K562 (cell line): Measurements from ENCODE around the gene MKRN3. TPM values are rescaled to one million over a fixed set of nuclear protein-coding genes. Genes with fewer than 3 reads are reported as not detected.

Experiments used
- BRD4 ChIP-seq: fragments of 200-600 bp; sonication (generic); IDR thresholded peaks from 2 replicates; pipeline ENCODE4 v1.6.1; 2017; ENCODE audit warnings: inconsistent platforms
- CBX1 ChIP-seq: sonication (generic); IDR thresholded peaks from 2 replicates; pipeline ENCODE4 v1.6.1; 2016; ENCODE audit warnings: antibody characterized with exemption, low read depth, mild to moderate bottlenecking
- CEBPG ChIP-seq, 3 experiments: fragments of 200-800 bp in 1 of 3; sonication (Bioruptor generic) in 1 of 3; sonication (generic) in 1 of 3; formaldehyde crosslinking in 1 of 3; IDR thresholded peaks in 2 of 3; conservative IDR thresholded peaks in 1 of 3; 2 replicates each; pipeline versions ENCODE4 v1.6.1 to v1.8.0; 2016 to 2022; ENCODE audit warnings: missing compliant biosample characterization in 2 of 3, missing genetic modification characterization in 2 of 3, mild to moderate bottlenecking in 1 of 3, missing genetic modification reagents in 1 of 3
- CREM ChIP-seq: IDR thresholded peaks from 2 replicates; pipeline ENCODE4 v1.6.1; 2014; ENCODE audit warnings: antibody characterized with exemption, low read depth
- FOXJ3 ChIP-seq: sonication (generic); formaldehyde crosslinking; IDR thresholded peaks from 2 replicates; pipeline ENCODE4 v1.4.0; 2020; ENCODE audit warnings: mild to moderate bottlenecking, missing genetic modification reagents
- IFI16 ChIP-seq: fragments of 250-450 bp; sonication (Bioruptor Pico); IDR thresholded peaks from 2 replicates; pipeline ENCODE4 v2.1.2; 2022; ENCODE audit warnings: mild to moderate bottlenecking, inconsistent platforms
- MTA3 ChIP-seq: fragments of 450-650 bp; formaldehyde crosslinking; IDR thresholded peaks from 2 replicates; pipeline ENCODE4 v1.6.1; 2017; ENCODE audit warnings: mild to moderate bottlenecking, borderline replicate concordance
- RAD21 ChIP-seq, 2 experiments: fragments of 250-450 bp in 1 of 2; fragments of 450-650 bp in 1 of 2; sonication (Bioruptor Pico) in 1 of 2; formaldehyde crosslinking in 1 of 2; IDR thresholded peaks in 1 of 2; conservative IDR thresholded peaks in 1 of 2; 2 replicates each; pipeline versions ENCODE4 v1.4.0 to v1.8.0; 2020 to 2022; ENCODE audit warnings: mild to moderate bottlenecking in 2 of 2, moderate library complexity in 1 of 2
- RAD51 ChIP-seq: fragments of 450-650 bp; IDR thresholded peaks from 2 replicates; pipeline ENCODE4 v1.7.1; 2016; ENCODE audit warnings: low read depth, mild to moderate bottlenecking, borderline replicate concordance
- SMAD2 ChIP-seq: fragments of 150-350 bp; IDR thresholded peaks from 2 replicates; pipeline ENCODE4 v1.6.1; 2014; ENCODE audit warnings: low read depth, mild to moderate bottlenecking, low read length
- TAF15 ChIP-seq: fragments of 200-400 bp; formaldehyde crosslinking; IDR thresholded peaks from 2 replicates; pipeline ENCODE4 v1.6.1; 2017; ENCODE audit warnings: mild to moderate bottlenecking, low read depth, low read length, moderate library complexity
- WHSC1 ChIP-seq: IDR thresholded peaks from one replicate; pipeline ENCODE4 v1.6.1; 2012; ENCODE audit warnings: low read length, control low read depth, inconsistent platforms
- XRCC3 ChIP-seq: fragments of 450-650 bp; IDR thresholded peaks from 2 replicates; pipeline ENCODE4 v1.6.1; 2017; ENCODE audit warnings: mild to moderate bottlenecking, moderate library complexity
- ZBTB26 ChIP-seq: fragments of 450-650 bp; formaldehyde crosslinking; IDR thresholded peaks from 2 replicates; pipeline ENCODE4 v1.4.0; 2022; ENCODE audit warnings: missing genetic modification characterization
- ZFP1 ChIP-seq: fragments of 450-650 bp; formaldehyde crosslinking; IDR thresholded peaks from 2 replicates; pipeline ENCODE4 v1.4.0; 2020; ENCODE audit warnings: mild to moderate bottlenecking, mixed read lengths
- ZNF224 ChIP-seq: sonication (generic); formaldehyde crosslinking; IDR thresholded peaks from 2 replicates; pipeline ENCODE4 v1.8.0; 2022; ENCODE audit warnings: mild to moderate bottlenecking, missing genetic modification reagents
- ZNF436 ChIP-seq: fragments of 250-450, 450-650 bp; sonication (Bioruptor Pico); formaldehyde crosslinking; IDR thresholded peaks from 2 replicates; pipeline ENCODE4 v1.7.0; 2020; ENCODE audit warnings: mild to moderate bottlenecking
- ZNF668 ChIP-seq: fragments of 250-450 bp; sonication (Bioruptor Pico); IDR thresholded peaks from 2 replicates; pipeline ENCODE4 v1.8.0; 2022; ENCODE audit warnings: mild to moderate bottlenecking, inconsistent platforms
- ZZZ3 ChIP-seq: fragments of 450-650 bp; IDR thresholded peaks from 2 replicates; pipeline ENCODE4 v1.6.1; 2016; ENCODE audit warnings: antibody characterized with exemption, mild to moderate bottlenecking, moderate library complexity
- polyA plus RNA-seq, 8 experiments: library from polyadenylated mRNA; depleted of rRNA in 4 of 8; stranded (reverse) in 5 of 8; unstranded in 3 of 8; fragments of >200 nt; fragmentation: Nextera tagmentation in 2 of 8; fragmentation: Illumina TruSeq in 1 of 8; extraction: Ambion mirVana in 2 of 8; extraction: Trizol in 1 of 8; gene quantifications; 2 replicates each; pipeline versions ENCODE4 v1.2.1 to v1.2.3, GENCODE V29; 2011 to 2014; ENCODE audit warnings: inconsistent platforms in 1 of 8, missing spikeins in 1 of 8
- total RNA-seq, 7 experiments: library from RNA; depleted of rRNA in 6 of 7; stranded (reverse); fragments of >200 nt in 6 of 7; fragmentation: Illumina TruSeq in 2 of 7; extraction: Trizol in 2 of 7; gene quantifications; 2 replicates each; pipeline versions ENCODE4 v1.2.1 to v1.2.3, GENCODE V29; 2011 to 2021; ENCODE audit warnings: low replicate concordance in 1 of 7
- TF ChIP-seq, protein P1 (sequence below): fragments of 450-650 bp; formaldehyde crosslinking; IDR thresholded peaks from 2 replicates; pipeline ENCODE4 v1.4.0; 2020; ENCODE audit warnings: mild to moderate bottlenecking, moderate library complexity
- TF ChIP-seq, protein P2 (sequence below): fragments of 250-450 bp; sonication (Bioruptor Pico); IDR thresholded peaks from 2 replicates; pipeline ENCODE4 v1.6.1; 2021; ENCODE audit warnings: mild to moderate bottlenecking
- TF ChIP-seq, protein P3 (sequence below), 2 experiments: IDR thresholded peaks; 2 replicates each; pipeline ENCODE4 v1.6.1; 2012; ENCODE audit warnings: improper control_type of control experiment in 2 of 2, low read depth in 2 of 2, low read length in 2 of 2, borderline replicate concordance in 1 of 2
- TF ChIP-seq, protein P4 (sequence below): fragments of 250-450 bp; sonication (Bioruptor Pico); IDR thresholded peaks from 2 replicates; pipeline ENCODE4 v1.8.0; 2021; ENCODE audit warnings: borderline replicate concordance, mild to moderate bottlenecking, moderate library complexity; ENCODE audit not compliant: poor library complexity, severe bottlenecking

Gene MKRN3
- total and polyA plus RNA-seq, 9 of the 15 experiments (the other 6 are each of a cell fraction or from before 2014, with no cell fraction given): 6.5 to 33.4 (median 25.1) TPM

DNA sequence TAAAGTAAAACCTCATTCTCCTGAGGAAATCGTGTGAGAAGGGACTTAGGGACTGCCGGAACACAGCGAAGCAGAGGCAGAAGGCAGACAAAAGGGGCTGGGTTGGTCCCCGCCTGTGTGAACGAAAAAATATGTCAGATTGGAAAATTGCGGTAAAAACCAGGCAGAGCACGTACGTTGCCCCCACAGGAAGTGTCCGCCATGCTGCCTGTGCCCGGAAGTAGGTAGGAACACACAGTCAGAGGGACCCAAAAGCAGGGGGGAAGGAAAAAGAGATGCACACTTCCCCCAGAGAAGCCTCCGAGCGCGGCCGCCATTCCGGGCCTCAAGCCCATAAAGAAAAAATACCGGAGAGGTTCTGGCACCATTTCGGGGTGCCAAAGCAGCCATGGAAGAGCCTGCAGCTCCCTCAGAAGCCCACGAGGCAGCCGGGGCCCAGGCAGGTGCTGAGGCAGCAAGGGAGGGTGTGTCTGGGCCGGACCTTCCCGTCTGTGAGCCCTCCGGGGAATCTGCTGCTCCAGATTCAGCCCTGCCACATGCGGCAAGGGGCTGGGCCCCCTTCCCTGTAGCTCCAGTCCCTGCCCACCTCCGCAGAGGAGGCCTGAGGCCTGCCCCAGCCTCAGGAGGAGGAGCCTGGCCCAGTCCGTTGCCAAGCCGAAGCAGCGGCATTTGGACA, at the start of gene MKRN3 (continued):
- TF ChIP-seq ZNF436 (CRISPR knock-in tag) (peak; percentile 32; the same call in 1 of the 2 replicates), RAD51 (no peak), ZNF668 (CRISPR knock-in tag) (no peak), WHSC1 (no peak), CEBPG (CRISPR knock-in tag; IDR thresholded peaks at IDR 0.05) (no peak), CEBPG (tag; conservative IDR thresholded peaks at IDR 0.05 in 1 of 2, IDR thresholded peaks at IDR 0.05 in 1 of 2) (no peak), BRD4 (peak; percentile 85; the same call in 1 of the 2 replicates), ZNF224 (CRISPR knock-in tag) (no peak), IFI16 (no peak), CREM (peak; percentile 82), ZBTB26 (CRISPR knock-in tag) (no peak), ZFP1 (no peak), TAF15 (no peak), CBX1 (peak; percentile 87), FOXJ3 (no peak), SMAD2 (no peak), XRCC3 (no peak), ZZZ3 (no peak), MTA3 (peak; percentile 90), RAD21 (CRISPR knock-in tag; conservative IDR thresholded peaks at IDR 0.05 in 1 of 2, IDR thresholded peaks at IDR 0.05 in 1 of 2) (no peak)
- TF ChIP-seq, protein P1, sequence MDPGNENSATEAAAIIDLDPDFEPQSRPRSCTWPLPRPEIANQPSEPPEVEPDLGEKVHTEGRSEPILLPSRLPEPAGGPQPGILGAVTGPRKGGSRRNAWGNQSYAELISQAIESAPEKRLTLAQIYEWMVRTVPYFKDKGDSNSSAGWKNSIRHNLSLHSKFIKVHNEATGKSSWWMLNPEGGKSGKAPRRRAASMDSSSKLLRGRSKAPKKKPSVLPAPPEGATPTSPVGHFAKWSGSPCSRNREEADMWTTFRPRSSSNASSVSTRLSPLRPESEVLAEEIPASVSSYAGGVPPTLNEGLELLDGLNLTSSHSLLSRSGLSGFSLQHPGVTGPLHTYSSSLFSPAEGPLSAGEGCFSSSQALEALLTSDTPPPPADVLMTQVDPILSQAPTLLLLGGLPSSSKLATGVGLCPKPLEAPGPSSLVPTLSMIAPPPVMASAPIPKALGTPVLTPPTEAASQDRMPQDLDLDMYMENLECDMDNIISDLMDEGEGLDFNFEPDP: no peak
- TF ChIP-seq, protein P2, sequence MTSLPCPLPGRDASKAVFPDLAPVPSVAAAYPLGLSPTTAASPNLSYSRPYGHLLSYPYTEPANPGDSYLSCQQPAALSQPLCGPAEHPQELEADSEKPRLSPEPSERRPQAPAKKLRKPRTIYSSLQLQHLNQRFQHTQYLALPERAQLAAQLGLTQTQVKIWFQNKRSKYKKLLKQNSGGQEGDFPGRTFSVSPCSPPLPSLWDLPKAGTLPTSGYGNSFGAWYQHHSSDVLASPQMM (CRISPR knock-in tag): no peak
- TF ChIP-seq, protein P3, sequence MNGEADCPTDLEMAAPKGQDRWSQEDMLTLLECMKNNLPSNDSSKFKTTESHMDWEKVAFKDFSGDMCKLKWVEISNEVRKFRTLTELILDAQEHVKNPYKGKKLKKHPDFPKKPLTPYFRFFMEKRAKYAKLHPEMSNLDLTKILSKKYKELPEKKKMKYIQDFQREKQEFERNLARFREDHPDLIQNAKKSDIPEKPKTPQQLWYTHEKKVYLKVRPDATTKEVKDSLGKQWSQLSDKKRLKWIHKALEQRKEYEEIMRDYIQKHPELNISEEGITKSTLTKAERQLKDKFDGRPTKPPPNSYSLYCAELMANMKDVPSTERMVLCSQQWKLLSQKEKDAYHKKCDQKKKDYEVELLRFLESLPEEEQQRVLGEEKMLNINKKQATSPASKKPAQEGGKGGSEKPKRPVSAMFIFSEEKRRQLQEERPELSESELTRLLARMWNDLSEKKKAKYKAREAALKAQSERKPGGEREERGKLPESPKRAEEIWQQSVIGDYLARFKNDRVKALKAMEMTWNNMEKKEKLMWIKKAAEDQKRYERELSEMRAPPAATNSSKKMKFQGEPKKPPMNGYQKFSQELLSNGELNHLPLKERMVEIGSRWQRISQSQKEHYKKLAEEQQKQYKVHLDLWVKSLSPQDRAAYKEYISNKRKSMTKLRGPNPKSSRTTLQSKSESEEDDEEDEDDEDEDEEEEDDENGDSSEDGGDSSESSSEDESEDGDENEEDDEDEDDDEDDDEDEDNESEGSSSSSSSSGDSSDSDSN (IDR thresholded peaks at IDR 0.05; ENCODE audit: borderline replicate concordance in 1 of 2, low read depth in 2 of 2, low read length in 2 of 2): 0 out of 4 replicates have a peak, but pooled peaks have one; percentile 14 to 63
- TF ChIP-seq, protein P4, sequence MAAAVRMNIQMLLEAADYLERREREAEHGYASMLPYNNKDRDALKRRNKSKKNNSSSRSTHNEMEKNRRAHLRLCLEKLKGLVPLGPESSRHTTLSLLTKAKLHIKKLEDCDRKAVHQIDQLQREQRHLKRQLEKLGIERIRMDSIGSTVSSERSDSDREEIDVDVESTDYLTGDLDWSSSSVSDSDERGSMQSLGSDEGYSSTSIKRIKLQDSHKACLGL (CRISPR knock-in tag): peak; percentile 31
